ENCODE results near the gene RALGAPB.
"Not testable (repeated sequence)": the region's sequence is repeated elsewhere in the genome, so short reads cannot be mapped to it uniquely, and the experiment has no call there.

Gene RALGAPB

DNA sequence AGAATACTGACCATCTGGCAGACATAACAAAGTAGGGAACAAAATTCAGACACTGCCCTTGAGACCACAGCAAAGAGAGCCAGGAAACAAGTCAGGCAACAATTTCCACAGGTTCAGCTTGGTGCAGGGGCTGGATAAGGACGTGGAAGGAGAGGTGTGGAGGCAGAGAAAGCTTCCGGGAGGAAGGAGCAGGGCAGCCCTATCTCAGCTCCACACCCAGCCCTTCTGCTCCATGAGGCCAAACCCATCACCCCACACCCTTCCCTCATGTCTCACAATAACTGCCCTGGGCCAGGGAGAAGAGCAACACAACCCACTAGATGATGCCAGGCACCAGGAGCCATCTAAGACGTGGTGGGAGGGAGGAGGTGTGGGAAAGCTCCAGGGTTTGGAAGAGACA, 43.3 kb upstream of the RALGAPB start:
- no peak overlapping the region for H3K4me3 ChIP-seq (replicated peaks; ENCODE audit: low read depth, low read length)
- TF ChIP-seq, protein P1, sequence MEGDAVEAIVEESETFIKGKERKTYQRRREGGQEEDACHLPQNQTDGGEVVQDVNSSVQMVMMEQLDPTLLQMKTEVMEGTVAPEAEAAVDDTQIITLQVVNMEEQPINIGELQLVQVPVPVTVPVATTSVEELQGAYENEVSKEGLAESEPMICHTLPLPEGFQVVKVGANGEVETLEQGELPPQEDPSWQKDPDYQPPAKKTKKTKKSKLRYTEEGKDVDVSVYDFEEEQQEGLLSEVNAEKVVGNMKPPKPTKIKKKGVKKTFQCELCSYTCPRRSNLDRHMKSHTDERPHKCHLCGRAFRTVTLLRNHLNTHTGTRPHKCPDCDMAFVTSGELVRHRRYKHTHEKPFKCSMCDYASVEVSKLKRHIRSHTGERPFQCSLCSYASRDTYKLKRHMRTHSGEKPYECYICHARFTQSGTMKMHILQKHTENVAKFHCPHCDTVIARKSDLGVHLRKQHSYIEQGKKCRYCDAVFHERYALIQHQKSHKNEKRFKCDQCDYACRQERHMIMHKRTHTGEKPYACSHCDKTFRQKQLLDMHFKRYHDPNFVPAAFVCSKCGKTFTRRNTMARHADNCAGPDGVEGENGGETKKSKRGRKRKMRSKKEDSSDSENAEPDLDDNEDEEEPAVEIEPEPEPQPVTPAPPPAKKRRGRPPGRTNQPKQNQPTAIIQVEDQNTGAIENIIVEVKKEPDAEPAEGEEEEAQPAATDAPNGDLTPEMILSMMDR (IDR thresholded peaks at IDR 0.05; ENCODE audit: low read length, missing control alignments): no peak
- no peak for DNase-seq (ENCODE audit: low read depth)

DNA sequence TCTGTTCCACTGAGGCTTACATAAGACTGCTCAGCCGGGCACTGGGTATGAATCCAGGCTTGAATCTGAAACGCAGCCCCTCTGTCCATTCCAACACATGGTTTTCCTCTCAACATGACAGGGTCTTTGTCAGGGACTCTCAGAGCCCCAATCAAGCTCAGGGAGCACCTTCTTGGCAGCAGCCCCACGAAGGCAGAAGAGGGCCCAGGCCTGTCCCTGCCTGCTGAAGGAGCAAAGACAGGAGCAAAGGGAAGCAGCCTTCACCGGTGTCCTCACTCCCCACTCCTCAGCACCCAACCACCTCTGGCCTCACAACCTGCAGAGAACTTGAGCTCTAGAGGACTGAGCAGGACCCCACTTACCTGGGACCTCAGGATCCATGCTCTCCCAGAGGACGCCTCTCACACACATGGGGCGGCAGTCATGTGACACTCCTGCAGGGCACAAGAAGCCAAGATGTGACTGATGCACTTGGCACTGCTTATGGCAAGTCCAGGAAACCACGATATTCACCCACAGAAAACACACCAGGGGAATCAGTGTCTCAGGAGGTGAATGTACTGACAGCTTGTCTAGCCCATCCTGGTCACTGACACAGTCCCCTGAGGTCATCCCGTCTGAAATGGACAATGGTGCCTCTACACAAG, 41.8 kb upstream of the RALGAPB start:
- no peak for DNase-seq (ENCODE audit: low read depth)
- H3K4me3 ChIP-seq (replicated peaks; ENCODE audit: low read depth, low read length): no peak overlapping the region
- TF ChIP-seq, protein P1 (IDR thresholded peaks at IDR 0.05; ENCODE audit: low read length, missing control alignments): no peak

DNA sequence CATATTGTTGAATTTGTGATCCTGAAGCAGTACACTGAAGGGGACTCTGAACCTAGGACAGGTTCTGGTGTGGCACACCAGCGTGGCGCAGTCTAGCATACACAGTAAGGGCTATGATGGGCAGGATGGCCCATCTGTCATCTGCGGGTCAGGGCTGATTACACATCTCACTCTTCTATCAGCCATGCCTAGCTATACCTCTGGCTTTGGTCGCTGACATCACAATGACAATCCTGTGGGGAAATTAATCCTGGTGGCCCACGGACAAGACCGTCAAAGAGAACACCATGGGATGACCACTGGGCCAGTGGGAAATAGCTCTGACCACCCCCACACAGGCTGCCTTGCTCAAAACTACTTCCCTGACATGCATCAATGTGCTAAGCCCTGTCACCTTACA, 40.4 kb upstream of the RALGAPB start:
- DNase-seq (ENCODE audit: low read depth): no peak
- H3K4me3 ChIP-seq (replicated peaks; ENCODE audit: low read depth, low read length): no peak overlapping the region
- TF ChIP-seq, protein P1 (IDR thresholded peaks at IDR 0.05; ENCODE audit: low read length, missing control alignments): no peak

DNA sequence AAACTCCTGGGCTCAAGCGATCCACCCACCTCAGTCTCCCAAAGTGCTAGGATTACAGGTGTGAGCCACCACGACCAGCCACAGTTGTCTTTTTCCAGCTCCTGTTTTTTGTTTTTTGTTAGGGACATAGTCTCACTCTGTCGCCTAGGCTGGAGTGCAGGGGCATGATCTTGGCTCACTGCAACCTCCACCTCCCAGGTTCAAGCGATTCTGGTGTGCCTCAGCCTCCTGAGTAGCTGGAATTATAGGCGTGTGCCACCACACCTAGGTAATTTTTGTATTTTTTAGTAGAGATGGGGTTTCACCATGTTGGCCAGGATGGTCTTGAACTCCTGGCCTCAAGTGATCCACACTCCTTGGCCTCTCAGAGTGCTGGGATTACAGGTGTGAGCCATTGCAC, 39.8 kb upstream of the RALGAPB start:
- H3K4me3 ChIP-seq (replicated peaks; ENCODE audit: low read depth, low read length); DNase-seq (ENCODE audit: low read depth): not testable (repeated sequence)

DNA sequence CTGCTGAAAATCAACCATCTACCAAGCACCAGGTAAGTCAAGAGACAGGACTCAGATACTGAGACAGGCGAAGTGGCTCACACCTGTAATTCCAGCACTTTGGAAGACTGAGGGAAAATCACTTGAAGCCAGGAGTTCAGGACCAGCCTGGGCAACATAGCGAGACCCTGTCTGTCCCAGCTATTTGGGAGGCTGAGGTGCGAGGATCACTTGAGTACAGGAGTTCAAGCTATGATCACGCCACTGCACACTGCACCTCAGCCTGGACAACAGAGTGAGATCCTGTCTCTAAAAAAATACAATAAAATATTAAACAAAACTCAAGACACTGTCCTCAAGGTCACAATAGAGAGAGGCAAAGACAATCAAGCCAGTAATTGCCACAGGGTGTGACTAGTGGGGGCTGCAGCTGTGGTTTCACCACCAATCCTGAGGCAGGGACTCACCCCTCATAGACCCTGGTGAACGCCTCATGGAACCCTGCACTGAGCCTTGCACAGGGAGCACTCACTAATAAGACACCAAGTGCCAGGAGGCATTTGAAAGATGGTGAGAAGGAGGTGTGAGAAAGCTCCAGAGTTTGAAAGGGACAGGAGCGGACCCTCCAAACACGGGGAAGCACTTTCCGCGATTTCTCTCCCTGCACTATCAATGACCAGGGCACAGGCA, 39.2 kb upstream of the RALGAPB start:
- peak overlapping the region; percentile 90 for H3K4me3 ChIP-seq (replicated peaks; ENCODE audit: low read depth, low read length)
- TF ChIP-seq, protein P1 (IDR thresholded peaks at IDR 0.05; ENCODE audit: low read length, missing control alignments): no peak
- DNase-seq (ENCODE audit: low read depth): no peak

DNA sequence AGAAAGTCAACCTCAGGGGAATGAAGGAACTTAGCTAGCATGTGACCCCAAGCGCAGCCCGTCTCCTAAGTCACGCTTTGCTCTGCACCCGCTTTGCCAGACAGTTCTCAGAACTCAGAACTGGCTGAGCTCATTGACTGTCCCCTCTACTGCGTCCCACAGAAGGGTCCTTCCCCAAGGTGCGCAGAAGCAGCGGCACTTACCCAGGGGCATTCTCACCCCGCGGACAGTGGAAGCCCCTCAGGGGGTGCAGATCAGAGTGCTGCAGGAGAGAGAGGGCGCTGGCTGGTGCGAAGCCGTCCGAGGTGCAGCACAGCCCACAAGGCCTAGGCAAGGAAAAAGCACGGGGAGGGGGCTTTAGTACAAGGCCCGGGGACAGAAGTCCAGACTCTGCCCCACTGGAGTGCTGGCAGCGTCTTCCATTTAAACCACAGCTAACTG, 38.3 kb upstream of the RALGAPB start:
- peak overlapping the region; percentile 90 for H3K4me3 ChIP-seq (replicated peaks; ENCODE audit: low read depth, low read length)

DNA sequence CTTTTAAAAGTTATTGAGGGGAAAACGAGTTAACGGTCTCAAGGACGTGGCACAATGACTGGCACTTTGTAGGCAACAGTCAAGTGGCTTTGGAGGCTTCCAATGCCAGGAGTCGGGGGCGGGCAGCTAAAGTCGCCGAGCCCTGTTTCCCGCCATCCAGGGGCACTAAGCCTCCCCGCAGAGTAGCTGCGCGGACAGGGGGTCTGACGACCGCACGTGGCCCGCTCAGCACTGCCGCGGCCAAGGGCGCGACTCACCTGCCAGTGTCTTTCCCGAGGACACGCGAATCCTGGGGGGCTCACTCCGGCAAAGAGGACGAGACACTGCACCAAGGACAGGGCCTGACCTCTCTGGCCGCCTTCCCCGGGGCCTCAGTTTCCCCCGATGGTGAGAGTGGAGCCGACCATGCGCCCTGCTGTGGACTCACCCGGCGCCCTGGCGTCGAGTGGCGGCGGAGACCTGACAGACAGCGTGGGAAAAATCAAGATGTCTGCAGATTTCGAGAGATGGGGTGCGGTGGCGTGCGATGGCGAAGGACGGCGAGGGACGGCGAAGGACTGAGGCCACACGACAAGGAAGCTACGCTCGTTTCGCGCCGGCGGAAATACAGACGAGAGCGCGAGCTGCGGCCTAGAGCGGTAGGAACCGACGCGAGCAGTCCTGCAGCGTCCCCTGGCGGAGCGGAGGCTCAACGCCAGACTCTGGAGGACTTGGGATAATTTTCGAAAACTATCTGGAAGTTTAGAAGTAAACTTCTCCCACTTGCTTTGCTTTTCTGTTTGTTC, 37.7 kb upstream of the RALGAPB start, which contains the start of gene SNHG17:
SNHG17 (minus strand) TSS at position 559 of the 785 bp plus-strand sequence.
- peak within 1 kb of the TSS; percentile 90 for H3K4me3 ChIP-seq (replicated peaks; ENCODE audit: low read depth, low read length)
- peak; percentile 97 for DNase-seq (ENCODE audit: low read depth)
- TF ChIP-seq, protein P1 (IDR thresholded peaks at IDR 0.05; ENCODE audit: low read length, missing control alignments): peak; percentile 100

More for the DNA sequence above, 38.3 kb upstream of the RALGAPB start:
- TF ChIP-seq, protein P1 (IDR thresholded peaks at IDR 0.05; ENCODE audit: low read length, missing control alignments): no peak
- peak; percentile 28 for DNase-seq (ENCODE audit: low read depth)

Data from fibroblast of pulmonary artery (primary cell).